ENCODE data around the gene ULBP1.

DNA sequence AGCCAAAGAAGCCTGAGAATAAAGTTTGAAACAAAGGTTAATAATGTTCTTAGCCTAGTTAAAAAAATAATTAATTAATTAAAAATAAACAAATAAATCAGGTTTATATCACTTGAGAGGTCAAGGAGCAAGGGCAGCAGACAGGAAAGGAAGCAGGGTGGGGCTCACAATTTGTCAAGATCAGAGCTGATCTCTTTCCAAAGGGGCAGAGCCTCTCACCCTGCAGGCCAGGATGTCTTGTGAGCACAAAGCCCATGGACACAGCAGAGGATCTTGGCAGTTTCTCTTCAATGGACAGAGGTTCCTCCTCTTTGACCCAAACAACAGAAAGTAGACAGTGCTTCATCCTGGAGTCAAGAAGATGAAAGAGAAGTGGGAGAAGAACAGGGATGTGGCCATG lies 14.9 kb downstream of the ULBP1 start:
- no peak for TF ChIP-seq EZH2 (IDR thresholded peaks at IDR 0.05)
- TF ChIP-seq EZH2phosphoT487 (IDR thresholded peaks at IDR 0.05): no peak
- TF ChIP-seq, protein P1, sequence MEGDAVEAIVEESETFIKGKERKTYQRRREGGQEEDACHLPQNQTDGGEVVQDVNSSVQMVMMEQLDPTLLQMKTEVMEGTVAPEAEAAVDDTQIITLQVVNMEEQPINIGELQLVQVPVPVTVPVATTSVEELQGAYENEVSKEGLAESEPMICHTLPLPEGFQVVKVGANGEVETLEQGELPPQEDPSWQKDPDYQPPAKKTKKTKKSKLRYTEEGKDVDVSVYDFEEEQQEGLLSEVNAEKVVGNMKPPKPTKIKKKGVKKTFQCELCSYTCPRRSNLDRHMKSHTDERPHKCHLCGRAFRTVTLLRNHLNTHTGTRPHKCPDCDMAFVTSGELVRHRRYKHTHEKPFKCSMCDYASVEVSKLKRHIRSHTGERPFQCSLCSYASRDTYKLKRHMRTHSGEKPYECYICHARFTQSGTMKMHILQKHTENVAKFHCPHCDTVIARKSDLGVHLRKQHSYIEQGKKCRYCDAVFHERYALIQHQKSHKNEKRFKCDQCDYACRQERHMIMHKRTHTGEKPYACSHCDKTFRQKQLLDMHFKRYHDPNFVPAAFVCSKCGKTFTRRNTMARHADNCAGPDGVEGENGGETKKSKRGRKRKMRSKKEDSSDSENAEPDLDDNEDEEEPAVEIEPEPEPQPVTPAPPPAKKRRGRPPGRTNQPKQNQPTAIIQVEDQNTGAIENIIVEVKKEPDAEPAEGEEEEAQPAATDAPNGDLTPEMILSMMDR (IDR thresholded peaks at IDR 0.05): no peak

All from neural progenitor cell (in vitro differentiated cells).